K562 (cell line): ENCODE data around the gene EFNA2. TPM values are rescaled to one million over a fixed set of nuclear protein-coding genes. Genes with fewer than 3 reads are reported as not detected.

Experiments
- BCOR ChIP-seq: fragments of 450-650 bp; IDR thresholded peaks from 2 replicates; pipeline ENCODE4 v1.6.1; 2016
- E4F1 ChIP-seq: fragments of 250-450 bp; sonication (Bioruptor Pico); IDR thresholded peaks from 2 replicates; pipeline ENCODE4 v1.5.0; 2021; ENCODE audit warnings: mild to moderate bottlenecking, borderline replicate concordance
- ETS1 ChIP-seq: conservative IDR thresholded peaks from 2 replicates; pipeline ENCODE4 v1.6.1; 2011; ENCODE audit warnings: low read depth, mild to moderate bottlenecking, low read length; ENCODE audit not compliant: control insufficient read depth
- FOXK1 ChIP-seq: sonication (generic); formaldehyde crosslinking; IDR thresholded peaks from 2 replicates; pipeline ENCODE4 v1.8.0; 2022; ENCODE audit warnings: missing genetic modification reagents, mild to moderate bottlenecking, borderline replicate concordance
- GABPB1 ChIP-seq: sonication (generic); formaldehyde crosslinking; IDR thresholded peaks from 2 replicates; pipeline ENCODE4 v1.8.0; 2022; ENCODE audit warnings: mild to moderate bottlenecking, missing genetic modification reagents
- HDAC2 ChIP-seq: fragments of 450-650 bp; IDR thresholded peaks from 2 replicates; pipeline ENCODE4 v1.6.1; 2016; ENCODE audit warnings: mild to moderate bottlenecking
- MAZ ChIP-seq, 2 experiments: fragments of 450-650 bp in 1 of 2; sonication (generic) in 1 of 2; formaldehyde crosslinking; IDR thresholded peaks in 1 of 2; conservative IDR thresholded peaks in 1 of 2; 2 replicates each; pipeline versions ENCODE4 v1.4.0 to v1.5.0; 2020; ENCODE audit warnings: mild to moderate bottlenecking in 1 of 2, missing genetic modification reagents in 1 of 2
- NFATC3 ChIP-seq: fragments of 450-650 bp; IDR thresholded peaks from 2 replicates; pipeline ENCODE4 v1.6.1; 2017; ENCODE audit warnings: mild to moderate bottlenecking
- NKRF ChIP-seq: fragments of 450-650 bp; IDR thresholded peaks from 2 replicates; pipeline ENCODE4 v1.6.1; 2016; ENCODE audit warnings: borderline replicate concordance
- PHB2 ChIP-seq: fragments of 450-650 bp; IDR thresholded peaks from 2 replicates; pipeline ENCODE4 v1.6.1; 2017; ENCODE audit warnings: low read depth
- SNIP1 ChIP-seq: fragments of 450-650 bp; IDR thresholded peaks from 2 replicates; pipeline ENCODE4 v1.7.1; 2017; ENCODE audit warnings: low read depth, mild to moderate bottlenecking
- STAG1 ChIP-seq: sonication (generic); formaldehyde crosslinking; IDR thresholded peaks from 2 replicates; pipeline ENCODE4 v1.5.0; 2020; ENCODE audit warnings: missing genetic modification reagents, borderline replicate concordance
- SUPT5H ChIP-seq: fragments of 450-650 bp; IDR thresholded peaks from 2 replicates; pipeline ENCODE4 v1.6.1; 2016
- TSHZ1 ChIP-seq: fragments of 250-450 bp; sonication (Bioruptor Pico); IDR thresholded peaks from 2 replicates; pipeline ENCODE4 v1.4.0; 2020; ENCODE audit warnings: mild to moderate bottlenecking, moderate library complexity
- UBTF ChIP-seq, 2 experiments: IDR thresholded peaks; 2 replicates each; pipeline ENCODE4 v1.6.1; 2012; ENCODE audit warnings: improper control_type of control experiment in 2 of 2, low read depth in 2 of 2, low read length in 2 of 2, borderline replicate concordance in 1 of 2
- ZFX ChIP-seq: sonication (generic); formaldehyde crosslinking; IDR thresholded peaks from 2 replicates; pipeline ENCODE4 v1.8.0; 2022; ENCODE audit warnings: mild to moderate bottlenecking, missing genetic modification reagents, moderate library complexity
- ZNF274 ChIP-seq: IDR thresholded peaks from 2 replicates; pipeline ENCODE4 v1.6.1; 2011; ENCODE audit warnings: low read depth, mild to moderate bottlenecking, low read length, moderate library complexity, borderline replicate concordance
- polyA plus RNA-seq, 8 experiments: library from polyadenylated mRNA; depleted of rRNA in 4 of 8; stranded (reverse) in 5 of 8; unstranded in 3 of 8; fragments of >200 nt; fragmentation: Nextera tagmentation in 2 of 8; fragmentation: Illumina TruSeq in 1 of 8; extraction: Ambion mirVana in 2 of 8; extraction: Trizol in 1 of 8; gene quantifications; 2 replicates each; pipeline versions ENCODE4 v1.2.1 to v1.2.3, GENCODE V29; 2011 to 2014; ENCODE audit warnings: inconsistent platforms in 1 of 8, missing spikeins in 1 of 8
- total RNA-seq, 7 experiments: library from RNA; depleted of rRNA in 6 of 7; stranded (reverse); fragments of >200 nt in 6 of 7; fragmentation: Illumina TruSeq in 2 of 7; extraction: Trizol in 2 of 7; gene quantifications; 2 replicates each; pipeline versions ENCODE4 v1.2.1 to v1.2.3, GENCODE V29; 2011 to 2021; ENCODE audit warnings: low replicate concordance in 1 of 7

The EFNA2 gene
- total and polyA plus RNA-seq, 9 of the 15 experiments (the other 6 are each of a cell fraction or from before 2014, with no cell fraction given): 0.11 to 0.44 (median 0.15) TPM; not detected in 6

GRCh38 chr19:1307320-1307719, 21.6 kb downstream of the EFNA2 start (continued):
- TF ChIP-seq TSHZ1 (CRISPR knock-in tag) (no peak), STAG1 (CRISPR knock-in tag) (no peak), UBTF (IDR thresholded peaks at IDR 0.05; ENCODE audit: borderline replicate concordance in 1 of 2, low read depth in 2 of 2, low read length in 2 of 2) (peak; percentile 96 to 99), HDAC2 (0 out of 2 replicates have a peak, but pooled peaks have one; percentile 12), SNIP1 (no peak), ETS1 (no peak), ZFX (CRISPR knock-in tag) (peak; percentile 84), NFATC3 (no peak), PHB2 (no peak), NKRF (peak; percentile 17; the same call in 1 of the 2 replicates), ZNF274 (no peak), MAZ (CRISPR knock-in tag; conservative IDR thresholded peaks at IDR 0.05 in 1 of 2, IDR thresholded peaks at IDR 0.05 in 1 of 2) (0 out of 4 replicates have a peak, but pooled peaks of 1 of the 2 experiments have one; percentile 29), E4F1 (CRISPR knock-in tag) (no peak), GABPB1 (CRISPR knock-in tag) (peak; percentile 62), SUPT5H (peak; percentile 65), BCOR (peak; percentile 54), FOXK1 (CRISPR knock-in tag) (no peak)
